GM23248 (cell line): ENCODE measurements around the gene LGALS14. TPM values are rescaled to one million over a fixed set of nuclear protein-coding genes. Genes with fewer than 3 reads are reported as not detected.
"Not testable (repeated sequence)": the region's sequence is repeated elsewhere in the genome, so short reads cannot be mapped to it uniquely, and the experiment has no call there.

Experiments
- DNase-seq: peaks from one replicate; pipeline ENCODE4 v3.0.0-alpha.2; 2015
- H2AFZ ChIP-seq: fragments of 200-600 bp; sonication (generic); 2 replicates; pipeline ENCODE4 v1.6.1; 2016; ENCODE audit warnings: antibody characterized with exemption
- H3F3A ChIP-seq: fragments of 200-600 bp; sonication (generic); 2 replicates; pipeline ENCODE4 v1.6.1; 2016; ENCODE audit warnings: mild to moderate bottlenecking, antibody characterized with exemption, mixed run types; ENCODE audit not compliant: insufficient read depth
- H3K27ac ChIP-seq: fragments of 200-600 bp; sonication (generic); 2 replicates; pipeline ENCODE4 v1.5.1; 2016; ENCODE audit warnings: mild to moderate bottlenecking
- H3K27me3 ChIP-seq: fragments of 200-600 bp; sonication (generic); replicated peaks from 2 replicates; pipeline ENCODE4 v1.6.1; 2016; ENCODE audit warnings: mild to moderate bottlenecking; ENCODE audit not compliant: insufficient read depth
- H3K36me3 ChIP-seq: fragments of 200-600 bp; sonication (generic); 2 replicates; pipeline ENCODE4 v1.6.1; 2016; ENCODE audit warnings: low read depth, mild to moderate bottlenecking
- H3K4me1 ChIP-seq: fragments of 200-600 bp; sonication (generic); 2 replicates; pipeline ENCODE4 v1.6.1; 2016; ENCODE audit warnings: mild to moderate bottlenecking; ENCODE audit not compliant: insufficient read depth
- H3K4me2 ChIP-seq: fragments of 200-600 bp; sonication (generic); one replicate; pipeline ENCODE4 v1.6.1; 2016; ENCODE audit warnings: mild to moderate bottlenecking; ENCODE audit not compliant: unreplicated experiment
- H3K4me3 ChIP-seq: fragments of 200-600 bp; sonication (generic); 2 replicates; pipeline ENCODE4 v1.5.1; 2016; ENCODE audit warnings: mild to moderate bottlenecking
- H3K79me2 ChIP-seq: fragments of 200-600 bp; sonication (generic); 2 replicates; pipeline ENCODE4 v1.6.1; 2016; ENCODE audit warnings: mild to moderate bottlenecking; ENCODE audit not compliant: insufficient read depth
- H3K9ac ChIP-seq: fragments of 200-600 bp; sonication (generic); 2 replicates; pipeline ENCODE4 v1.6.1; 2016; ENCODE audit warnings: mild to moderate bottlenecking
- H3K9me2 ChIP-seq: fragments of 200-600 bp; sonication (generic); 2 replicates; pipeline ENCODE4 v1.6.1; 2016; ENCODE audit warnings: mixed run types, mild to moderate bottlenecking, moderate library complexity; ENCODE audit not compliant: insufficient read depth
- H3K9me3 ChIP-seq: fragments of 200-600 bp; sonication (generic); one replicate; pipeline ENCODE4 v1.6.1; 2017; ENCODE audit warnings: low read depth
- H4K20me1 ChIP-seq: fragments of 200-600 bp; sonication (generic); 2 replicates; pipeline ENCODE4 v1.6.0; 2016; ENCODE audit not compliant: insufficient read depth
- EZH2 ChIP-seq: fragments of 200-600 bp; sonication (generic); IDR thresholded peaks from 2 replicates; pipeline ENCODE4 v1.6.1; 2018; ENCODE audit warnings: antibody characterized with exemption, mild to moderate bottlenecking; ENCODE audit not compliant: insufficient read depth, poor library complexity, severe bottlenecking
- EZH2phosphoT487 ChIP-seq: fragments of 200-600 bp; sonication (generic); IDR thresholded peaks from 2 replicates; pipeline ENCODE4 v1.6.1; 2018; ENCODE audit warnings: antibody characterized with exemption, moderate library complexity, mild to moderate bottlenecking, low read depth; ENCODE audit not compliant: insufficient read depth
- WGBS, 2 experiments: methylation state at CpG; one replicate each; pipeline ENCODE4 v1.1.6; 2015 to 2017; ENCODE audit warnings: low lambda C conversion rate in 2 of 2, low coverage in 1 of 2; ENCODE audit errors: missing lambda C conversion rate in 2 of 2; 5-methylcytosine and 5-hydroxymethylcytosine counted together
- in situ Hi-C: fragments of 300-500 bp; cut with MboI; formaldehyde crosslinking; loops from 2 replicates; pipeline ENCODE4 v1.15.0; 2020
- polyA plus RNA-seq: library from polyadenylated mRNA; unstranded; fragments of >200 nt; fragmentation: Nextera tagmentation; extraction: Ambion mirVana; gene quantifications from 2 replicates; pipeline ENCODE4 v1.2.1, GENCODE V29; 2016
- total RNA-seq: library from RNA; depleted of rRNA; stranded (reverse); fragments of >200 nt; shearing (Covaris generic); gene quantifications from 2 replicates; pipeline ENCODE4 v1.2.3, GENCODE V29; 2014

Gene LGALS14
- total and polyA plus RNA-seq, 2 experiments from 2014 or later: not detected

GRCh38 chr19:39680593-39680992 lies 23.7 kb upstream of the LGALS14 start:
- Histone ChIP-seq H3K27me3 (0 out of 2 replicates have a peak, but pooled peaks cover 4% of the 10 kb centered on the region), H3K4me2 (no peak overlapping the region), H3K9me3 (no peaks in the 10 kb centered on the region), H3K79me2 (no peaks in the 10 kb centered on the region), H3K27ac (no peak overlapping the region), H2AFZ (no peak overlapping the region), H3K36me3 (no peaks in the 10 kb centered on the region), H3K9ac (no peak overlapping the region), H3K4me1 (no peaks in the 10 kb centered on the region), H3K9me2 (no peaks in the 10 kb centered on the region), H3F3A (no peaks in the 10 kb centered on the region), H3K4me3 (no peak overlapping the region), H4K20me1 (no peaks in the 10 kb centered on the region)
- 29 to 42% methylated on average over 3 of the region's 3 CpGs for WGBS, 2 experiments
- no peak for TF ChIP-seq EZH2phosphoT487
- TF ChIP-seq EZH2: no peak
- DNase-seq: no peak
- in situ Hi-C loops: no loop called here

DNA sequence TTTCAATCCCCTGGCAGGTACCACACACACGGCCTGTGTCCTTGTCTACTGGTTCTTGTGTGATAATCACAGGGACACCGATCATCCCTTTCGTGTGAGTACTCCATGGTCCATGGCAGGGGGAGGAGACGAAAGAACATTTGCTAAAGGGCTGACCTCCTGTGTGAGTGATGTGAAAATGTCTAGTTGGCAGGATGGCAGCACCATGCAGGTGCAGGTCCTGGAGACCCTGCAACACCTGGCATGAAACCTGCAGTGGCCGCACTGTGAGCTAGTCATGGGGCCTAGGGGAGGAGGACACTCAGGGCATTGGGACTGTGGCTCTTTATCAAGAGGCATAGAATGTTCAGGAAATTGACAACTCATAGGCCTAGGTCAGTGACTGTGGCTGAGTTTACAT lies 22.9 kb upstream of the LGALS14 start:
- in situ Hi-C loops: no loop called here
- Histone ChIP-seq H4K20me1 (no peaks in the 10 kb centered on the region), H3K27ac (no peak overlapping the region), H3K9ac (no peak overlapping the region), H2AFZ (no peak overlapping the region), H3K9me3 (no peaks in the 10 kb centered on the region), H3F3A (no peaks in the 10 kb centered on the region), H3K36me3 (no peaks in the 10 kb centered on the region), H3K79me2 (no peaks in the 10 kb centered on the region), H3K4me2 (no peak overlapping the region), H3K4me1 (no peaks in the 10 kb centered on the region), H3K9me2 (no peaks in the 10 kb centered on the region), H3K4me3 (no peak overlapping the region), H3K27me3 (0 out of 2 replicates have a peak, but pooled peaks cover 4% of the 10 kb centered on the region)
- DNase-seq: no peak
- WGBS, 2 experiments: 61 to 66% methylated on average over 5 of the region's 5 CpGs
- TF ChIP-seq EZH2: no peak
- no peak for TF ChIP-seq EZH2phosphoT487

- in situ Hi-C loops: no loop called here
- Histone ChIP-seq H3K27me3 (no peaks in the 10 kb centered on the region), H3K36me3 (no peaks in the 10 kb centered on the region), H3K4me3 (no peak overlapping the region), H3K79me2 (no peaks in the 10 kb centered on the region), H3K9me2 (no peaks in the 10 kb centered on the region), H3K4me2 (no peak overlapping the region), H3K4me1 (no peaks in the 10 kb centered on the region), H3K9me3 (no peaks in the 10 kb centered on the region), H3F3A (no peaks in the 10 kb centered on the region), H3K9ac (no peak overlapping the region), H4K20me1 (no peaks in the 10 kb centered on the region), H3K27ac (no peak overlapping the region), H2AFZ (no peak overlapping the region)
- DNase-seq: no peak
- WGBS, 2 experiments: 41 to 45% methylated on average over 5 of the region's 5 CpGs
- no peak for TF ChIP-seq EZH2phosphoT487
- no peak for TF ChIP-seq EZH2
Observed at GRCh38 chr19:39684267-39684666, 20.0 kb upstream of the LGALS14 start.

GRCh38 chr19:39686739-39687138 lies 17.5 kb upstream of the LGALS14 start:
- Histone ChIP-seq H3K27ac (no peak overlapping the region), H3K4me3 (no peak overlapping the region), H3K9me3 (no peaks in the 10 kb centered on the region), H3K79me2 (no peaks in the 10 kb centered on the region), H3K9me2 (no peaks in the 10 kb centered on the region), H3K4me2 (no peak overlapping the region), H3K9ac (no peak overlapping the region), H4K20me1 (no peaks in the 10 kb centered on the region), H3K4me1 (no peaks in the 10 kb centered on the region), H3K27me3 (no peaks in the 10 kb centered on the region; the same call in 1 of the 2 replicates), H3K36me3 (no peaks in the 10 kb centered on the region), H3F3A (no peaks in the 10 kb centered on the region), H2AFZ (no peak overlapping the region)
- in situ Hi-C loops: no loop called here
- WGBS, 2 experiments: 11 to 14% methylated on average over 3 of the region's 3 CpGs
- TF ChIP-seq EZH2phosphoT487 (no peak), EZH2 (no peak)
- DNase-seq: no peak

DNA sequence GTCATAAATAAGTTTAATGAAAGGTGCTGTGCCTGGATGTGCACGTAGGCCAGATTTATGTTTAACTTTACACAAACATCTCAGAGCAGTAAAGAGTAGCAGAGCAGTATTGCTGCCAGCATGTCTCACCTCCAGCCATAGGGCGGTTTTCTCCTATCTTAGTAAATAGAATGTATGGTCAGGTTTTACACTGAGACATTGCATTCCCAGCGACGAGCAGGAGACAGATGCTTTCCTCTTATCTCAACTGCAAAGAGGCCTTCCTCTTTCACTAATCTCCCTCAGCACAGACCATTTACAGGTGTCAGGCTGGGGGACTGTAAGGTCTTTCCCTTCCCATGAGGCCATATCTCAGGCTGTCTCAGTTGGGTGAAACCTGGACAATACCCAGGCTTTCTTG lies 15.6 kb upstream of the LGALS14 start:
- H3F3A ChIP-seq, H3K9me3 ChIP-seq, H3K9ac ChIP-seq, DNase-seq, H3K4me1 ChIP-seq, H3K4me2 ChIP-seq, H2AFZ ChIP-seq, H4K20me1 ChIP-seq, H3K79me2 ChIP-seq, H3K9me2 ChIP-seq, in situ Hi-C loops, H3K36me3 ChIP-seq, H3K27me3 ChIP-seq, H3K4me3 ChIP-seq, H3K27ac ChIP-seq: not testable (repeated sequence)
- WGBS, 2 experiments: 38 to 55% methylated on average over 4 of the region's 4 CpGs
